ENCODE results near the gene HAUS7.

- no peak for TF ChIP-seq CTCF (IDR thresholded peaks at IDR 0.05)
- no peak for TF ChIP-seq FOSB (CRISPR knock-in tag; IDR thresholded peaks at IDR 0.05)
- no peak for TF ChIP-seq EP300 (IDR thresholded peaks at IDR 0.05)
Measured at GRCh38 chrX:153440556-153441135, 29.7 kb downstream of the HAUS7 start.

All from A549 (cell line).